Measurements from ENCODE around the gene ZNF33B. TPM values are rescaled to one million over a fixed set of nuclear protein-coding genes. Genes with fewer than 3 reads are reported as not detected.

The ZNF33B gene
- total and polyA plus RNA-seq, 9 of the 15 experiments (the other 6 are each of a cell fraction or from before 2014, with no cell fraction given), result 6.9 to 23.9 (median 15.4) TPM

DNA sequence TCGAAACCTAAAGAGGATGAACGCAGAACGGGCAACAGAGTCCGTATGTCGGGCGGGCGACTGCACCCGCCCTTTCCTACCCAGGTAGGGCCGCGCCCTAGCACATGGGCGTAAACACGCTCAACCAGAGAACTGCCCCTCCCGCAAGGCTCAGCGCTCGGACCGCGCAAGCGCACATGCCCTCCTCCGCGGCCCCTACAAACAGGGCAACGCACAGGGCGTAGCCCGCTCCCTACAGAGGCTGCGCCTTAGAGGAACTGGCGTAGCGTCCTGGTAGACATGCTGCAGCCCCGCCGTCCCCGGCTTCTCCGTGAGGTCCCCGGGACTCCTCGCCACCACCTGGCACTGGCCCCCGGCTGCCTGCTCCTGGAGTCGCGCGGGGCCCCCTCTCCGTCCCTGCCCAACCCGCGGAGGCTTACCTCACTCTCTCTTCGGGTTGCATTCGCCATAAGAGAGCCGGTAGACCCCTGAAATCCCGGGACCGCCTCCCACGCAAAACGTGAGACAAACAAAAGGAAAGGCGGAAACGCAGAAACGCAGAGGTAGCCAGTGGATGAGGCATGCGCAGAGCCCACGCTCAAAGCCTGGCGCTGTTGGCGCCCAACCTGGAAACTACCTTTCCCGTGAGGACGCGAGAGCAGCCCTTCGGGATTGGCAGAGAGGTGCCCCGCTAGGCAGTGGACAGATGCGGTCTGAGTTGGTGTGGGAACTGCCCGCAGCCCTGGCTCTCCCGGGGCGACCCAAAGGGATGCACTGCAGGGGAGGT lies at the start of gene ZNF33B (continued):
- TF ChIP-seq, protein P1, sequence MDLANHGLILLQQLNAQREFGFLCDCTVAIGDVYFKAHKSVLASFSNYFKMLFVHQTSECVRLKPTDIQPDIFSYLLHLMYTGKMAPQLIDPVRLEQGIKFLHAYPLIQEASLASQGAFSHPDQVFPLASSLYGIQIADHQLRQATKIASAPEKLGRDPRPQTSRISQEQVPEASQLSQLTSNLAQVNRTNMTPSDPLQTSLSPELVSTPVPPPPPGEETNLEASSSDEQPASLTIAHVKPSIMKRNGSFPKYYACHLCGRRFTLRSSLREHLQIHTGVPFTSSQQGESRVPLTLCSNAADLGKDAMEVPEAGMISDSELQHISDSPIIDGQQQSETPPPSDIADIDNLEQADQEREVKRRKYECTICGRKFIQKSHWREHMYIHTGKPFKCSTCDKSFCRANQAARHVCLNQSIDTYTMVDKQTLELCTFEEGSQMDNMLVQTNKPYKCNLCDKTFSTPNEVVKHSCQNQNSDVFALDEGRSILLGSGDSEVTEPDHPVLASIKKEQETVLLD (IDR thresholded peaks at IDR 0.05), result peak; percentile 81
- TF ChIP-seq, protein P2, sequence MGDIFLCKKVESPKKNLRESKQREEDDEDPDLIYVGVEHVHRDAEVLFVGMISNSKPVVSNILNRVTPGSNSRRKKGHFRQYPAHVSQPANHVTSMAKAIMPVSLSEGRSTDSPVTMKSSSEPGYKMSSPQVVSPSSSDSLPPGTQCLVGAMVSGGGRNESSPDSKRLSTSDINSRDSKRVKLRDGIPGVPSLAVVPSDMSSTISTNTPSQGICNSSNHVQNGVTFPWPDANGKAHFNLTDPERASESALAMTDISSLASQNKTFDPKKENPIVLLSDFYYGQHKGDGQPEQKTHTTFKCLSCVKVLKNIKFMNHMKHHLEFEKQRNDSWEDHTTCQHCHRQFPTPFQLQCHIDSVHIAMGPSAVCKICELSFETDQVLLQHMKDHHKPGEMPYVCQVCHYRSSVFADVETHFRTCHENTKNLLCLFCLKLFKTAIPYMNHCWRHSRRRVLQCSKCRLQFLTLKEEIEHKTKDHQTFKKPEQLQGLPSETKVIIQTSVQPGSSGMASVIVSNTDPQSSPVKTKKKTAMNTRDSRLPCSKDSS (IDR thresholded peaks at IDR 0.05; ENCODE audit: low read depth, partially characterized antibody), result no peak
- no peak for TF ChIP-seq NCOA4 (IDR thresholded peaks at IDR 0.05; ENCODE audit: partially characterized antibody)
- TF ChIP-seq, protein P3, sequence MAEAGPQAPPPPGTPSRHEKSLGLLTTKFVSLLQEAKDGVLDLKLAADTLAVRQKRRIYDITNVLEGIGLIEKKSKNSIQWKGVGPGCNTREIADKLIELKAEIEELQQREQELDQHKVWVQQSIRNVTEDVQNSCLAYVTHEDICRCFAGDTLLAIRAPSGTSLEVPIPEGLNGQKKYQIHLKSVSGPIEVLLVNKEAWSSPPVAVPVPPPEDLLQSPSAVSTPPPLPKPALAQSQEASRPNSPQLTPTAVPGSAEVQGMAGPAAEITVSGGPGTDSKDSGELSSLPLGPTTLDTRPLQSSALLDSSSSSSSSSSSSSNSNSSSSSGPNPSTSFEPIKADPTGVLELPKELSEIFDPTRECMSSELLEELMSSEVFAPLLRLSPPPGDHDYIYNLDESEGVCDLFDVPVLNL (CRISPR knock-in tag; IDR thresholded peaks at IDR 0.05; ENCODE audit: low read depth), result peak; percentile 78; the same call in 1 of the 2 replicates
- TF ChIP-seq KLF13 (tag; IDR thresholded peaks at IDR 0.05; ENCODE audit: borderline replicate concordance, low read depth), result 0 out of 2 replicates have a peak, but pooled peaks have one; percentile 48
- TF ChIP-seq, protein P4, sequence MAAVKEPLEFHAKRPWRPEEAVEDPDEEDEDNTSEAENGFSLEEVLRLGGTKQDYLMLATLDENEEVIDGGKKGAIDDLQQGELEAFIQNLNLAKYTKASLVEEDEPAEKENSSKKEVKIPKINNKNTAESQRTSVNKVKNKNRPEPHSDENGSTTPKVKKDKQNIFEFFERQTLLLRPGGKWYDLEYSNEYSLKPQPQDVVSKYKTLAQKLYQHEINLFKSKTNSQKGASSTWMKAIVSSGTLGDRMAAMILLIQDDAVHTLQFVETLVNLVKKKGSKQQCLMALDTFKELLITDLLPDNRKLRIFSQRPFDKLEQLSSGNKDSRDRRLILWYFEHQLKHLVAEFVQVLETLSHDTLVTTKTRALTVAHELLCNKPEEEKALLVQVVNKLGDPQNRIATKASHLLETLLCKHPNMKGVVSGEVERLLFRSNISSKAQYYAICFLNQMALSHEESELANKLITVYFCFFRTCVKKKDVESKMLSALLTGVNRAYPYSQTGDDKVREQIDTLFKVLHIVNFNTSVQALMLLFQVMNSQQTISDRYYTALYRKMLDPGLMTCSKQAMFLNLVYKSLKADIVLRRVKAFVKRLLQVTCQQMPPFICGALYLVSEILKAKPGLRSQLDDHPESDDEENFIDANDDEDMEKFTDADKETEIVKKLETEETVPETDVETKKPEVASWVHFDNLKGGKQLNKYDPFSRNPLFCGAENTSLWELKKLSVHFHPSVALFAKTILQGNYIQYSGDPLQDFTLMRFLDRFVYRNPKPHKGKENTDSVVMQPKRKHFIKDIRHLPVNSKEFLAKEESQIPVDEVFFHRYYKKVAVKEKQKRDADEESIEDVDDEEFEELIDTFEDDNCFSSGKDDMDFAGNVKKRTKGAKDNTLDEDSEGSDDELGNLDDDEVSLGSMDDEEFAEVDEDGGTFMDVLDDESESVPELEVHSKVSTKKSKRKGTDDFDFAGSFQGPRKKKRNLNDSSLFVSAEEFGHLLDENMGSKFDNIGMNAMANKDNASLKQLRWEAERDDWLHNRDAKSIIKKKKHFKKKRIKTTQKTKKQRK (IDR thresholded peaks at IDR 0.05; ENCODE audit: borderline replicate concordance, low read depth, low read length), result no peak
- TF ChIP-seq, protein P5, sequence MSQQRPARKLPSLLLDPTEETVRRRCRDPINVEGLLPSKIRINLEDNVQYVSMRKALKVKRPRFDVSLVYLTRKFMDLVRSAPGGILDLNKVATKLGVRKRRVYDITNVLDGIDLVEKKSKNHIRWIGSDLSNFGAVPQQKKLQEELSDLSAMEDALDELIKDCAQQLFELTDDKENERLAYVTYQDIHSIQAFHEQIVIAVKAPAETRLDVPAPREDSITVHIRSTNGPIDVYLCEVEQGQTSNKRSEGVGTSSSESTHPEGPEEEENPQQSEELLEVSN (IDR thresholded peaks at IDR 0.05; ENCODE audit: borderline replicate concordance in 1 of 2, extremely low read depth in 1 of 2, insufficient read depth in 1 of 2, insufficient read length in 1 of 2, low read depth in 1 of 2, low read length in 1 of 2, poor library complexity in 1 of 2, severe bottlenecking in 1 of 2), result peak; percentile 93 to 96
- no peak for TF ChIP-seq CBFA2T2 (conservative IDR thresholded peaks at IDR 0.05)
- peak; percentile 58 for TF ChIP-seq GABPA (tag; conservative IDR thresholded peaks at IDR 0.05; ENCODE audit: low read depth)
- TF ChIP-seq PYGO2 (tag; IDR thresholded peaks at IDR 0.05), result no peak; the same call in 1 of the 2 replicates
- peak; percentile 19; the same call in 1 of the 2 replicates for TF ChIP-seq DMBX1 (CRISPR knock-in tag; IDR thresholded peaks at IDR 0.05; ENCODE audit: borderline replicate concordance)
- no peak; the same call in 1 of the 2 replicates for TF ChIP-seq ZNF589 (CRISPR knock-in tag; IDR thresholded peaks at IDR 0.05; ENCODE audit: low read depth)
- no peak for TF ChIP-seq POU5F1 (IDR thresholded peaks at IDR 0.05; ENCODE audit: borderline replicate concordance, low read depth, low read length, partially characterized antibody)
- no peak for TF ChIP-seq ZNF408 (CRISPR knock-in tag; IDR thresholded peaks at IDR 0.05; ENCODE audit: low read depth)
- TF ChIP-seq ADNP (tag; IDR thresholded peaks at IDR 0.05), result no peak
- TF ChIP-seq PTRF (tag; IDR thresholded peaks at IDR 0.05), result no peak
- TF ChIP-seq FOXJ2 (tag; IDR thresholded peaks at IDR 0.05), result peak; percentile 85; the same call in 1 of the 2 replicates
